OCI-LY3 (cell line): ENCODE measurements around the gene LRFN2.

Source experiments
- EZH2phosphoT487 ChIP-seq: fragments of 200-600 bp; shearing (Covaris generic); IDR thresholded peaks from 2 replicates; pipeline ENCODE4 v1.6.1; 2018; ENCODE audit warnings: antibody characterized with exemption, mixed run types, low read depth
- TF ChIP-seq, protein P1 (sequence below): fragments of 200-600, 300-600 bp; sonication (generic); IDR thresholded peaks from 2 replicates; pipeline ENCODE4 v1.5.1; 2014; ENCODE audit warnings: antibody characterized with exemption, low read length, low read depth

DNA sequence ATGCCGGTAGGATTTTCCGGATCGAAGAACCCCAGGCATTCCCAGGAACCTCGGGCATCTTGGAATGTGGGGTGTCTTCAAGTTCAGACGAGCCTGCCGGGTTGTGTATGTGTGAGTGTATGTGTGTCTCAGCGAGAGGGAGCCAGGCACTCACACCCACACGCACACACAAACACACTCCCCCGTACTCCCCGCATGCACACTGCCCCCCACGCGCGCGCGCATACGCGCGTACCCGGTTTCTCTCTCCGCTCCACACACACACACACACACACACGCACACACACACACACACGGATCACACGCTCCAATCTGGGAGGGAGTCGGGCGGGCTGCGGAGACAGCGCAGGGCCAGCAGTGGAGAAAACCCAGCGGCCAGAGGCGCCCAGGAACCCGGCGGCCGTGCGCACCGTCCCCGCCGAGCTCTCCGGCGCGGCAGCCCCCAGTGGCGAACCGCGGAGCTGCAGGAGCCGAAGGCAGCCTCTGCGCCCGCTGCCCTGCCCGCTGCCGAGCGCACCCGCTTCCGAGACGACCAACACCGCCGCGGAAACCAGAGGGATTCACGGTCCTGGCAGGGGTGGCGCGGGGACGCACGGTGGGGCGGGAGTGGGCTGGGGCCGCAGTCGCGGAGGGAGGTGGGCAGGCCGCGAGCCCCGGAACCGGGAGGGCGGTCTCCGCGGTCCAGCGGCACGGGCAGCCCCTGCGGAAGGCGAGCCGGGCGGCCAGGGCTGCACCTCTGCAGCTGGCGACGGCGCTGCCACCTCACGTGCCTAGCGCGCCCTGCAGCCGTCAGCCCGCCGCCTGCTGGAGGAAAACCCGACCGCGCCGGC lies at the start of gene LRFN2:
- TF ChIP-seq, protein P1, sequence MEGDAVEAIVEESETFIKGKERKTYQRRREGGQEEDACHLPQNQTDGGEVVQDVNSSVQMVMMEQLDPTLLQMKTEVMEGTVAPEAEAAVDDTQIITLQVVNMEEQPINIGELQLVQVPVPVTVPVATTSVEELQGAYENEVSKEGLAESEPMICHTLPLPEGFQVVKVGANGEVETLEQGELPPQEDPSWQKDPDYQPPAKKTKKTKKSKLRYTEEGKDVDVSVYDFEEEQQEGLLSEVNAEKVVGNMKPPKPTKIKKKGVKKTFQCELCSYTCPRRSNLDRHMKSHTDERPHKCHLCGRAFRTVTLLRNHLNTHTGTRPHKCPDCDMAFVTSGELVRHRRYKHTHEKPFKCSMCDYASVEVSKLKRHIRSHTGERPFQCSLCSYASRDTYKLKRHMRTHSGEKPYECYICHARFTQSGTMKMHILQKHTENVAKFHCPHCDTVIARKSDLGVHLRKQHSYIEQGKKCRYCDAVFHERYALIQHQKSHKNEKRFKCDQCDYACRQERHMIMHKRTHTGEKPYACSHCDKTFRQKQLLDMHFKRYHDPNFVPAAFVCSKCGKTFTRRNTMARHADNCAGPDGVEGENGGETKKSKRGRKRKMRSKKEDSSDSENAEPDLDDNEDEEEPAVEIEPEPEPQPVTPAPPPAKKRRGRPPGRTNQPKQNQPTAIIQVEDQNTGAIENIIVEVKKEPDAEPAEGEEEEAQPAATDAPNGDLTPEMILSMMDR, result no peak
- no peak for TF ChIP-seq EZH2phosphoT487
